Measurements from ENCODE around the gene ATF6.

DNA sequence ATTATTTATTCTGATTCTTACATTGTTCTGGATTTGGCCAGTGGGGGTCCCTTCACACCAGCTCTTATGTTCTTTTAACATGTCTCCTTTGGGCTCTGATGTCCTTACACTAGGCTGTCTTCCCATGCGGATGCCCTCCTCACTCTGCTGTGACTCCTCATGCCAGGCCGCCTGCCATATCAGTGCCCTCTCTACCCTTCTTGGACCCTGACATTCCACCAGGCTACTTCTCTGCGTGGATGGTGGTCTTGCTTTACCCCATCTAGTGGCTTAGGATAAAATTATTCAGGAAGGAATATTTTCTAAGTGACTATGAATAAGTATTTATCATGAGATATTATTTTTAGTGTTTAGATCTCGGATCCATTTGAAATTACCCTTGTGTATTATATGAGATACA lies 21.2 kb downstream of the ATF6 start:
- TF ChIP-seq POLR2A (IDR thresholded peaks at IDR 0.05; ENCODE audit: low read depth, low read length): no peak
- TF ChIP-seq TAF1 (IDR thresholded peaks at IDR 0.05; ENCODE audit: low read depth, low read length): no peak
- no peak for TF ChIP-seq POLR2AphosphoS5 (IDR thresholded peaks at IDR 0.05; ENCODE audit: low read depth, low read length)
- TF ChIP-seq SPI1 (IDR thresholded peaks at IDR 0.05; ENCODE audit: low read depth, low read length): no peak
- no peak for TF ChIP-seq PAX5 (IDR thresholded peaks at IDR 0.05; ENCODE audit: insufficient read depth, low read length, severe bottlenecking)
- TF ChIP-seq POU2F2 (IDR thresholded peaks at IDR 0.05; ENCODE audit: low read depth, low read length): no peak

Data from GM12891 (cell line).